ENCODE data around the gene RNF13. TPM values are rescaled to one million over a fixed set of nuclear protein-coding genes. Genes with fewer than 3 reads are reported as not detected.
"Not testable (repeated sequence)": the region's sequence is repeated elsewhere in the genome, so short reads cannot be mapped to it uniquely, and the experiment has no call there.

RNF13 gene
- total and polyA plus RNA-seq, 2 donors (not counting 1 experiment from before 2014, with no cell fraction given), result 57.4 to 81.7 TPM

- no peak overlapping the region for H3K4me2 ChIP-seq (ENCODE audit: extremely low read depth, insufficient read depth, low read length)
These were observed 70.1 kb downstream of the RNF13 start for GRCh38 chr3:149883134-149883533.

GRCh38 chr3:149883860-149884259 lies 70.8 kb downstream of the RNF13 start:
- H2AFZ ChIP-seq (ENCODE audit: low read length); H3K79me2 ChIP-seq (ENCODE audit: control insufficient read depth, insufficient read depth, low read length); H4K20me1 ChIP-seq (ENCODE audit: control insufficient read depth, extremely low read depth, insufficient read depth, low read length); H3K4me3 ChIP-seq (replicated peaks in 1 of 4; ENCODE audit: control extremely low read depth in 1 of 4, insufficient read depth in 1 of 4, low read depth in 3 of 4, low read length in 4 of 4); H3K4me2 ChIP-seq (ENCODE audit: extremely low read depth, insufficient read depth, low read length); H3K27me3 ChIP-seq (ENCODE audit: control insufficient read depth, insufficient read depth, low read length); H3K27ac ChIP-seq (ENCODE audit: insufficient read depth, low read length); H3K36me3 ChIP-seq (ENCODE audit: control insufficient read depth, insufficient read depth, low read length); H3K9me3 ChIP-seq (ENCODE audit: control insufficient read depth, insufficient read depth, low read depth, low read length); H3K4me1 ChIP-seq (ENCODE audit: control insufficient read depth, extremely low read depth, insufficient read depth, low read length); H3K9ac ChIP-seq (ENCODE audit: insufficient read depth, low read length); DNase-seq (ENCODE audit: low read depth in 2 of 2): not testable (repeated sequence)

More at GRCh38 chr3:149883134-149883533, 70.1 kb downstream of the RNF13 start:
- no peak for DNase-seq (ENCODE audit: low read depth in 2 of 2)
- Histone ChIP-seq H3K27me3 (ENCODE audit: control insufficient read depth, insufficient read depth, low read length) (no peaks in the 10 kb centered on the region), H3K9ac (ENCODE audit: insufficient read depth, low read length) (no peak overlapping the region), H3K4me3 (replicated peaks in 1 of 4; ENCODE audit: control extremely low read depth in 1 of 4, insufficient read depth in 1 of 4, low read depth in 3 of 4, low read length in 4 of 4) (no peak overlapping the region), H2AFZ (ENCODE audit: low read length) (no peak overlapping the region), H3K4me1 (ENCODE audit: control insufficient read depth, extremely low read depth, insufficient read depth, low read length) (no peaks in the 10 kb centered on the region), H4K20me1 (ENCODE audit: control insufficient read depth, extremely low read depth, insufficient read depth, low read length) (no peaks in the 10 kb centered on the region), H3K79me2 (ENCODE audit: control insufficient read depth, insufficient read depth, low read length) (no peaks in the 10 kb centered on the region), H3K27ac (ENCODE audit: insufficient read depth, low read length) (no peak overlapping the region), H3K36me3 (ENCODE audit: control insufficient read depth, insufficient read depth, low read length) (no peaks in the 10 kb centered on the region), H3K9me3 (ENCODE audit: control insufficient read depth, insufficient read depth, low read depth, low read length) (no peaks in the 10 kb centered on the region)
- no peak for TF ChIP-seq EZH2 (IDR thresholded peaks at IDR 0.05; ENCODE audit: low read length, missing control alignments)
- no peak for TF ChIP-seq CTCF (conservative IDR thresholded peaks at IDR 0.05 in 1 of 2, IDR thresholded peaks at IDR 0.05 in 1 of 2; ENCODE audit: low read depth in 1 of 2, low read length in 2 of 2)

- not testable (repeated sequence) for H4K20me1 ChIP-seq (ENCODE audit: control insufficient read depth, extremely low read depth, insufficient read depth, low read length); H3K9ac ChIP-seq (ENCODE audit: insufficient read depth, low read length)
These were observed 71.8 kb downstream of the RNF13 start for GRCh38 chr3:149884848-149885247.

GRCh38 chr3:149886957-149887356 lies 73.9 kb downstream of the RNF13 start:
- Histone ChIP-seq H3K27ac (ENCODE audit: insufficient read depth, low read length) (no peak overlapping the region), H2AFZ (ENCODE audit: low read length) (no peak overlapping the region), H3K4me3 (replicated peaks in 1 of 4; ENCODE audit: control extremely low read depth in 1 of 4, insufficient read depth in 1 of 4, low read depth in 3 of 4, low read length in 4 of 4) (no peak overlapping the region), H3K9me3 (ENCODE audit: control insufficient read depth, insufficient read depth, low read depth, low read length) (no peaks in the 10 kb centered on the region), H3K4me2 (ENCODE audit: extremely low read depth, insufficient read depth, low read length) (no peak overlapping the region), H3K79me2 (ENCODE audit: control insufficient read depth, insufficient read depth, low read length) (no peaks in the 10 kb centered on the region), H3K4me1 (ENCODE audit: control insufficient read depth, extremely low read depth, insufficient read depth, low read length) (no peaks in the 10 kb centered on the region), H3K27me3 (ENCODE audit: control insufficient read depth, insufficient read depth, low read length) (no peaks in the 10 kb centered on the region), H3K9ac (ENCODE audit: insufficient read depth, low read length) (no peak overlapping the region), H4K20me1 (ENCODE audit: control insufficient read depth, extremely low read depth, insufficient read depth, low read length) (no peaks in the 10 kb centered on the region), H3K36me3 (ENCODE audit: control insufficient read depth, insufficient read depth, low read length) (no peaks in the 10 kb centered on the region)
- TF ChIP-seq EZH2 (IDR thresholded peaks at IDR 0.05; ENCODE audit: low read length, missing control alignments) (no peak), CTCF (conservative IDR thresholded peaks at IDR 0.05 in 1 of 2, IDR thresholded peaks at IDR 0.05 in 1 of 2; ENCODE audit: low read depth in 1 of 2, low read length in 2 of 2) (no peak)
- no peak for DNase-seq (ENCODE audit: low read depth in 2 of 2)

More at GRCh38 chr3:149884848-149885247, 71.8 kb downstream of the RNF13 start:
- H3K9me3 ChIP-seq (ENCODE audit: control insufficient read depth, insufficient read depth, low read depth, low read length); H3K4me2 ChIP-seq (ENCODE audit: extremely low read depth, insufficient read depth, low read length); H2AFZ ChIP-seq (ENCODE audit: low read length); DNase-seq (ENCODE audit: low read depth in 2 of 2); H3K27ac ChIP-seq (ENCODE audit: insufficient read depth, low read length); H3K27me3 ChIP-seq (ENCODE audit: control insufficient read depth, insufficient read depth, low read length); H3K4me3 ChIP-seq (replicated peaks in 1 of 4; ENCODE audit: control extremely low read depth in 1 of 4, insufficient read depth in 1 of 4, low read depth in 3 of 4, low read length in 4 of 4); H3K79me2 ChIP-seq (ENCODE audit: control insufficient read depth, insufficient read depth, low read length); H3K4me1 ChIP-seq (ENCODE audit: control insufficient read depth, extremely low read depth, insufficient read depth, low read length); H3K36me3 ChIP-seq (ENCODE audit: control insufficient read depth, insufficient read depth, low read length): not testable (repeated sequence)

Data from fibroblast of lung (primary cell).